HG02588 (cell line): ENCODE data around the gene GJD4.
A peak's percentile ranks its signal among the peaks of the same experiment; 100 is the strongest.

ENCODE experiments used
- ATAC-seq: cut with Tn5 transposase; IDR thresholded peaks from one replicate; pipeline ENCODE4 v1.9.1; 2021; ENCODE audit warnings: mild to moderate bottlenecking, moderate library complexity; ENCODE audit not compliant: unreplicated experiment

The GJD4 gene

GRCh38 chr10:35613597-35614226 is 8.6 kb downstream of the GJD4 start:
- ATAC-seq: no peak

- ATAC-seq: no peak
Observed at GRCh38 chr10:35614312-35614711, 9.2 kb downstream of the GJD4 start.

GRCh38 chr10:35626971-35627507 is 21.9 kb downstream of the GJD4 start:
- no peak for ATAC-seq

- no peak for ATAC-seq
Observed at GRCh38 chr10:35631404-35631803, 26.3 kb downstream of the GJD4 start.

GRCh38 chr10:35632027-35632426 is 26.9 kb downstream of the GJD4 start:
- no peak for ATAC-seq

DNA sequence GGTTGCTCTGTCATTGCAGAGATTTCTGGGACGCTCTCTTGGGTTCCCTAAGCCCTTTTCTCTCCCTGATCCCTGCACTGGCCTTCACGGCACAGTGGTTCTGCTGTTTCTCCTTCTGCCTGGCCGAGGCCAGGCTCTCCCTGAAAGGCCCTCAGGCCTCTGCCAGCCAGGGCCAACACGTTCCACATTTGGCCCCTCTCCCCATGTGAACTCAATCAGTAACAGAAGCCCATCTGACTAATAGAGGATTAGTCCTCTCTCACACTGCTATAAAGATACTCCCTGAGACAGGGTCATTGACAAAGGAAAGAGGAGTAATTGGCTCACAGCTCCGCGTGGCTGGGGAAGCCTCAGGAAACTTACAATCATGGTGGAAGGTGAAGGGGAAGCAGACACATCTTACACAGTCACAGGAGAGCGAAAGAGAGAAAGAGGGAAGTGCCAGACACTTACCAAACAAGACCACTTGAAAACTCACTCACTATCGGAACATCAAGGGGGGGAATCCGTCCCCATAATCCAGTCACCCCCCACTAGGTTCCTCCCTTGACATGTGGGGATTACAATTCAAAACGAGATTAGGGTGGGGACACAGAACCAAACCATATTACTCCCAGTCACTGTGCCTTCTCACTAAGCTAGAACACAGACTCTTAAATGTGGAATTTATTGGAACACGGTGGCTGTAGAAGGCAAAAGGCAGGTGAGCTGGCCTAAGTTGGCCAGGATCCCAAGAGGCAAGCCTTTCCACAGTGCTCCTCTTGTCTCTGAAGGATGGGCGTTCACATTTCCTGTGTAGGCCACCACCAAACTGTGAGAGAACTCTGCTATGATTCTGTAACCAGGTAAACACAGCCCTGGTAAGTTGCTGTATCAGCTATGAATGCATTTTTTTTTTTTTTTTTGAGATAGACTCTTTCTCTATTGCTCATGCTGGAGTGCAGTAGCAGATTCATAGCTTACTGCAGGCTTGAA is 28.2 kb downstream of the GJD4 start:
- ATAC-seq: no peak

DNA sequence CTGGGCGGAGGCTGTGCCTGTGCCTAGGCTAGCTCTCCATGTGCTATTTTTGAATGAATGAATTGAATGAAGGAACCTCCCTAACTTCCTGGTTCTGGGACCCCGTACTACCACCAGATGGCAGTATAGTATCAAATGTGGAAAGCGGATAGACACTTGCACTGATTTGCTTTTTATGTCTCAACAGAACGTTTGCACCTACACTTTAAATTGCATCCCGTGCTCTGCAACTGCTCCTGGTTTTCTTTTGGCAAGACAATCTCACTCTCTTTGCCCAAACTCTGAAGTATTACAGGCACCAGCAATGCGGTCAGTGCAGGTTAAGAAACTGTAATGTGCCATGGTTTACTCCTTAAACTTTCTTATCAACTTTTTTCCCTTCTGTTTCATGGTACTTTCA is 30.4 kb downstream of the GJD4 start:
- peak; percentile 47 for ATAC-seq

- no peak for ATAC-seq
Observed at GRCh38 chr10:35636956-35637355, 31.8 kb downstream of the GJD4 start.

GRCh38 chr10:35637462-35637861 is 32.3 kb downstream of the GJD4 start:
- ATAC-seq: no peak

DNA sequence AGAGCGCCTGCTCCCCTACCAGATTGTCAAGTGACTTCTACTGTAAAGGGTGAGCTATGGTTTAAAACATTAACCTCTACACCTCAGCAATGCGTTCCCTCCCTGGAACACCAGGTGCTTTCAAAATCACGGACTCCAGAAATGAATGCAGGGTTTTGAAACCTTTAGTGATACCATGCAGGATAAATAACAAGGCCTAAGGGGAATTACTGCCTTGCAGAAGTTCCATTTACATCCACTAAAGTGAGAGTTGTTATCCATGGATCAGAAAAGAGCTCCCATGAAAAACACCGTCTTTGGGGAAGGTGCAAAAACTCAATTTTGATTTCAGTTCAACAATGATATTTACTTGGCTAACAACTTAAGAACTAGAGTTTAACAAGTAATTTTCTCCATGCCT is 33.0 kb downstream of the GJD4 start:
- no peak for ATAC-seq

DNA sequence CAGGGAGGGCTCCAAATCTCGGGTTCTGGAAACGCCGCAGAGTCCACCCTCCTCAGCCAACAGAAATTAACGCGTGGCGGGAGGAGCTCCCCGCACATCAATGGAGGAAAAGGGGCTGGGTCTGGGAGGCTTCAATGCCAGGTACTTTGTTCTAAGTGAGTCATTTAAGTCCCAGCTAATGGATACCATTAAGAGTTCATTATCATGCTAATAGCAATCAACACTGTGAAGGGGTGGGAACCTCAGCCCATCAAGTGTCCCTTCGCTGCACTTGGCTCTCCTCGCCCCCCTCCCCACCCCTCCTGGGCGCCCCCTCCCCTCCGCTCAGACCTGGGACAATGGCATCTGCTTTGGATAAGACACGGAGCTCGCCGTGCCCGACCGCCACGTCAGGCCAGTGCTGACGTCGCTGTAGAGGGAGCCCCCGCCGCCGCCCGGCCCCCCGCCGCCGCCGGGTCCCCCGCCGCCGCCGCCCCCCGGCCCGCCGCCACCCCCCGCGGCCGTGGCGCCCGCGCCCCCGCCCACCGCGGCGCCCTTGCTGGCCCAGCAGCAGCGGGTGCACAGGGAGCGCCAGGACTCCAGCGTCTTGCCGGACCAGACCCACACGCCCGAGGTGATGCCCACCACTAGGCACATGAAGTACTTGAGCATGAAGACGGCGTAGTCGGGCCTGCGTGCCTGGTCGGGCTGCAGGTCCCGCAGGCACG is 34.0 kb downstream of the GJD4 start:
- no peak for ATAC-seq

DNA sequence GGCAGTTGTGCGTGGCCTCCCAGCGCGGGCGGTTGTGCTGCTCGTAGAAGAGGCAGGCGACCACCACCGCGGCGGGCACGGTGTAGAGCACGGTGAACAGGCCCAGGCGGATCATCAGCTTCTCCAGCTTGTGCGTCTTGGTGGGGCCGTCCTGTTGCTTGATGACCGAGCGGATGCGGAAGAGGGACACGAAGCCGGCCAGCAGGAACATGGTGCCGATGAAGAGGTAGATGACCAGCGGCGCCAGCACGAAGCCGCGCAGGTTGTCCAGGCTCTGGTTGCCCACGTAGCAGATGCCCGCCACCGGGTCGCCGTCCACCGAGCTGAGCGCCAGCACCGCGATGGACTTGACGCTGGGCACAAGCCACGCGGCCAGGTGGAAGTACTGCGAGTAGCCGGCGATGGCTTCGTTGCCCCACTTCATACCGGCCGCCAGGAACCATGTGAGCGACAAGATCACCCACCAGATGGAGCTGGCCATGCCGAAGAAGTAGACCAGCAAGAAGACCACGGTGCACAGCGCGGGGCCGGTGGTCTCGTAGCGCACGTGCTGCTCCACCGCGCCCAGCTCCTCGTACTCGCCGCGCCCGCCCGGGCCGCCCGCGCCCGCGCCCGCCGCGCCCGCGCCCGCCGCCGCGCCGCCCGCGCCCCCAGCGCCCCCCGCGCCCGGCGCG is 34.7 kb downstream of the GJD4 start:
- ATAC-seq: no peak

DNA sequence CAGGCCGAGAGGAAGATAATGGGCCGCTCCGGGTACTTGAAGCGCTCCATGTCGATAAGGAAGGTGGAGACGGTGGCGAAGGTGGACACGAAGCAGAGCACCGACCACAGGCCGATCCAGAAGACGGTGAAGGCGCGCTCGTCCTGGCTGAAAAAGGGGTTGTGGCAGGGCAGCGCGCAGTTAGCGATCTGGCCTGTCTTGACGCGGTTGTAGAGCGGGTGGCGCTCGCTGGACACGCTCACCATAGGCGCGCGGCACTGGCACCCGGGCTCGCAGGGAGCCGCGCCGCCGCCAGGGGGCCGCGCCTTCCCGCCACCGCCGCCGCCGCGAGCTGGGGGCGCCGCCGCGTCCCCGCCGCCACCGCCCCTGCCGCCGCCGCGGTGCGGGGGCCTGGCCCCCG is 35.3 kb downstream of the GJD4 start:
- ATAC-seq: peak; percentile 31

GRCh38 chr10:35640951-35641675 is 36.0 kb downstream of the GJD4 start:
- ATAC-seq: peak; percentile 29

GRCh38 chr10:35641676-35642034 is 36.5 kb downstream of the GJD4 start:
- peak; percentile 19 for ATAC-seq

GRCh38 chr10:35642035-35642792 is 37.1 kb downstream of the GJD4 start, which contains the start of gene FZD8:
Gene FZD8 (minus strand): TSS chr10:35642296. CDS start chr10:35641429, 867 bp downstream.
- peak; percentile 85 for ATAC-seq

- no peak for ATAC-seq
Observed at GRCh38 chr10:35642793-35643114, 37.6 kb downstream of the GJD4 start.

DNA sequence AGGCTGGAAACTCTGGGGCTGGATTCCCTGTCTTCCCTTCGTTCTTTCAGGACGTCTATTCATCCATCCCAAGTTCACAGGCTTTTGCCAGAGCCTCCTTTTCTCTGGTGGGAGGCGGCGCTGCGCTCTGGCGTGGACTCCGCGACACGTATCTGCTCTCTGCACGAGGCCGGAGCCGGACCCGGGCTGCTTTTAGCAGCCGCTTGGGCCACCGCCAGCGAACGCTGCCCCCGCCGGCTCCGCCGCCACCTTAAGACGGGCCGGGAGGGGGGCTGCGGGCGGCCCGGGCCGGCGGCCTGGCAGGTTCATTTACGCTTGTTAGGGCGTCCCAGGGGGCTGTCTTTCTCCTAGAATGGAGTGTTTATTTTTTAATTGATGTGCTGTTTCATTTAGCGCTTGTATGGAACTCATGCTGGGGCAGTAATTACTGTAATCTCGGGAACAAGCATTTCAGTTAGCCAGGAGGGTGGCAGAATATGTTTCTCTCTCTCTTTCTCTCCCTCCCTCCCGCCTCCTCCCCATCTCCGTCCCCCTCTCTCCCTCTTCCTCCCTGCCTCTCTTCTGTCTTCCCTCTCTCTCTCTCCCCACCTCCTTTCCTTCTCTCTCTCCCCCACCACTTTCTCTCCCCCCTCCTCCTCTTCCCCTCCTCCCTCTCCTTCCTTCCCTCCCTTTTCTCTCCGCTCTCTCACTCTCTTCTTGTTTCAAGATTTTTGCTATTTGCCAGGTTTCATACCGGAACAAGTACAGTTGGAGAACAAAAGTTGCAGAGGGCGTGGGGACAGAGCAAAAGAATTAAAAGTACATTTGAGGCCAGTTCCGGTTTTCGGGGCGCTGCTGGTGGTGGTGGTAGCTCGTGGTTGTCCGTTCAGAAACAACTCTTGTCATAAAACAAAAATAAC is 38.3 kb downstream of the GJD4 start:
- ATAC-seq: no peak
